SK-N-MC (cell line): ENCODE data around the gene ZMIZ1.

ENCODE experiments used
- DNase-seq: peaks from one replicate; pipeline ENCODE4 v3.0.0-alpha.2; 2011; ENCODE audit warnings: low read depth, low spot score
- H3K27ac ChIP-seq: fragments of 200-600 bp; sonication (generic); 2 replicates; pipeline ENCODE4 v1.5.1; 2016; ENCODE audit warnings: mixed run types
- H3K36me3 ChIP-seq: fragments of 200-600 bp; sonication (generic); 2 replicates; pipeline ENCODE4 v1.6.1; 2017; ENCODE audit warnings: antibody characterized with exemption, low read length, mixed read lengths; ENCODE audit not compliant: insufficient read depth
- H3K4me3 ChIP-seq: fragments of 200-600 bp; sonication (generic); 2 replicates; pipeline ENCODE4 v1.5.1; 2016
- H3K9ac ChIP-seq: fragments of 200-600 bp; sonication (generic); 2 replicates; pipeline ENCODE4 v1.8.0; 2017; ENCODE audit warnings: mixed run types, mixed read lengths; ENCODE audit not compliant: insufficient read length
- H3K9me3 ChIP-seq: fragments of 200-600 bp; sonication (generic); 2 replicates; pipeline ENCODE4 v1.6.1; 2017; ENCODE audit warnings: low read depth, mild to moderate bottlenecking, antibody characterized with exemption, low read length, moderate library complexity, mixed read lengths
- EZH2 ChIP-seq: fragments of 200-600 bp; sonication (generic); IDR thresholded peaks from one replicate; pipeline ENCODE4 v1.6.1; 2017; ENCODE audit warnings: antibody characterized with exemption
- FOXP2 ChIP-seq: optimal IDR thresholded peaks from 2 replicates; pipeline ENCODE3; 2011; ENCODE audit warnings: mild to moderate bottlenecking, moderate library complexity; ENCODE audit not compliant: insufficient read depth; ENCODE audit errors: extremely low read length, control extremely low read depth
- POLR2AphosphoS5 ChIP-seq: IDR thresholded peaks from 2 replicates; pipeline ENCODE4 v1.6.1; 2012; ENCODE audit warnings: mild to moderate bottlenecking, low read depth, low read length, borderline replicate concordance

The ZMIZ1 gene

DNA sequence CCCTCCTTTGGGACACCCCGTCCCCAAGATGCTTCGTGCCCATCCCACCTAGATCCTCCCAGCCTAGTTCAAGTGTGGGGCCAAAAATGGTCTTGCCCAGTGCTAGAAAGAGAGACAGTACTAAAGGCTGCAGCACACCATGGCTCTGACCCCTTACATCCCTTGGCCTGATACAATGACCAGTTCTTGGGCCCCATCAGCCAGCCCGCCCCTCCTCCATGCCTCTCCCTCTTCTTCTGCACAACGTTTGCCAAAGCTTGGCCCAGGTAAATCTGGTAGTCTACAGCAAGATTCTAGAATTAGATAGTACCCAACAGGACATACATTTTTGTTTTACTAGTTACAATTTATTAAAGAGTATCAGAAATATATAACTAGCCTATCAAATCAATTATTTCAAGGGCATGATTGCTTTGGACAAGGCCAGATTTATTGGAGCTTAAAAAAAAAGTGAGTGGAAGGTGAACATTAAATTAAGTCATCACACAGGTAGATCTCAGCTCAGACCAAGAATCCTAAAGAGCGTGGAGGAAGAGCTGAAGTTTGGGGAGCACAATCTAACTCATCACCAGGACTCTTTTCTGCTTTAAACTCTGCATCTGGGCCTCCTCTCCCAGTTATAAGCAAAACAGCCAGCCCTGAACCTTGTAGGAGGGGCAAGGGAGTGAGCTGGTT is 69.8 kb downstream of the ZMIZ1 start:
- H3K4me3 ChIP-seq: no peak overlapping the region
- H3K9ac ChIP-seq: no peak overlapping the region
- no peak for DNase-seq
- TF ChIP-seq EZH2 (no peak), FOXP2 (no peak), POLR2AphosphoS5 (no peak)
- no peaks in the 10 kb centered on the region for H3K9me3 ChIP-seq
- H3K36me3 ChIP-seq: no peaks in the 10 kb centered on the region
- no peak overlapping the region for H3K27ac ChIP-seq

DNA sequence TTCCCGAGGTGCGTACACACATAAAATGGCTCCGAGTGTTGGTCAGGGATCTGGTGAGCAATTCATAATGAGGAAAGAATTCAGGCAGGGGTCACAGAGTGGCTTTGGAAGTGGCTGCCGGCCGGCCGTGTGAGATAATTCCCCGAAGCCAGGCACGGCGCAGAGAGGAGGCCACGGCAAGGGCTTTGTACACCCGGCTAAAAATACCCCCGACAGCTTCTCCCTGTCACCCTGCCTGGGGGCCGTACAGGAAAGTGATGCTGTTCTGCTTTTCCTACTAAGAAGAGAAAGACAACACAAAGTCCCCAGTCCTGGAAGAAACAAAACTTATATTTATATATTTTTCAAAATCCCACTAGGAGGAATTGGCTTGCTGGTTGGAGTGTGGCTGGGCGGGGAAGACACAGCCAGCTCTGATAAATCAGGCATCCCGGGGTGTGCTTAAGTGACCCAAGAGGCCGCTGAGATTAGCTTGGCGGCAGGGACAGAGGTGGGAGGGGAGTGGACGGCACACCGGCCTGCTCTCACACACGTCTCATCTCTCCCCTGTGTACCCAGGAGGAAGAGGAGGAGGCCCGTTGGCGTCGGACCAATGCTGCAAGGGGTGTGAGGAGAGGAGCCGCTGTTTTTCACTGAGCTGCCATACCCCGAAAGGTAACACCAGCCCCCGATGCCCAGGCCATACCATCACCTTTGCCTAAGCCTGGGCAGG is 70.5 kb downstream of the ZMIZ1 start:
- Histone ChIP-seq H3K9me3 (no peaks in the 10 kb centered on the region), H3K36me3 (no peaks in the 10 kb centered on the region), H3K9ac (no peak overlapping the region), H3K4me3 (no peak overlapping the region), H3K27ac (no peak overlapping the region)
- TF ChIP-seq EZH2 (no peak), POLR2AphosphoS5 (no peak), FOXP2 (no peak)
- DNase-seq: no peak

DNA sequence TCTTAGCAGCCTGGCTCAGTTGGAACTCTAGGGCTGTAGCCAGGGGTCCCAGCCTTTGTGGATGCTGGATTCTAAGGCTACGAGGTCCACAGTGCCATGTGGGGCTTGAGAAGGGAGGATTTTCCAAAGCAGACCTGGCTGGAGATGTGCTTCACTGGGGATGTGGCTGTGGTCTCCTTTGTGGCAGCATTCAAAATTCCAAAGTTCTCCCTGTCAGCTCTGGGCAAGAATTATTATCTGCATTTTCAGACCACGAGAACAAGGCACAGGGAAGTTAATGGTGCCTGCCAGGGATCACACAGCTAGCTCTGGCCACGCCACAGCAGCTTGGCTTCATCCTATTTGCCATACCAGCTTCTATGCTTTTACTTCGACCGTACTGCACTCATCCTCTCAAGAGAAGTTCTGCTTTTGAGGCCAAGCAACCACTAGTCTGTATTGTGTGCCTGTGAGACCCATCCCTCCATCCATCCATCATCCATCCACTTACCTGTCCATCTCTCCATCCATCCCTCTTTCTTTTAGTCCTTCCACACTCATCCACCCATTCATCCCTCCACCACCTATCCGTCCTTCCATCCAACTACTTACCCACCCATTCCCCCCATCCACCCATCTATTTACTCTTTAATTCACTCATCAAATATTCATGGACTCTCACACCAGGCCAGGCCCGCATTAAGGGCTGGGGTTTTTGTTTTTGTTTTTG is 71.5 kb downstream of the ZMIZ1 start:
- Histone ChIP-seq H3K4me3 (no peak overlapping the region), H3K27ac (no peak overlapping the region), H3K9ac (no peak overlapping the region), H3K9me3 (no peaks in the 10 kb centered on the region), H3K36me3 (no peaks in the 10 kb centered on the region)
- DNase-seq: no peak
- TF ChIP-seq EZH2: no peak
- no peak for TF ChIP-seq FOXP2
- TF ChIP-seq POLR2AphosphoS5: no peak

DNA sequence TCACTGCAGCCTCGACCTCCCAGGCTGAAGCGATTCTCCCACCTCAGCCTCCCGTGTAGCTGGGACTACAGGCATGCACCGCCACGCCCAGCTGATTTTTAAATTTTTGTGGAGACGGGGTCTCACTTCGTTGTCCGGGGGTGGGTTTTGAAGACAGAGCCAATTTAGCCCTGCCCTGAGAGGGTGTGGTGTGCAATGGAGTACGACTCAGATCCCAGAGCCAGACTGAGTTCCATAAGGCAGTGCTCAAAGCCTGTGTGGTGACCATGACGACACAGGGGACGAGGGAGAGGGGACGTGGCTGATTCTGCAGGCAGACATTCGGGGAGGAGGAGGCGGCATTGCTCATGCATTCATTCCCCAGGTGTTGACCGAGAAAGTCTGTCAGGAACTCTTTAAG is 72.1 kb downstream of the ZMIZ1 start:
- TF ChIP-seq POLR2AphosphoS5: no peak
- no peak for TF ChIP-seq EZH2
- TF ChIP-seq FOXP2: no peak
- H3K9ac ChIP-seq: no peak overlapping the region
- H3K4me3 ChIP-seq: no peak overlapping the region
- DNase-seq: no peak
- no peaks in the 10 kb centered on the region for H3K36me3 ChIP-seq
- no peaks in the 10 kb centered on the region for H3K9me3 ChIP-seq
- H3K27ac ChIP-seq: no peak overlapping the region

DNA sequence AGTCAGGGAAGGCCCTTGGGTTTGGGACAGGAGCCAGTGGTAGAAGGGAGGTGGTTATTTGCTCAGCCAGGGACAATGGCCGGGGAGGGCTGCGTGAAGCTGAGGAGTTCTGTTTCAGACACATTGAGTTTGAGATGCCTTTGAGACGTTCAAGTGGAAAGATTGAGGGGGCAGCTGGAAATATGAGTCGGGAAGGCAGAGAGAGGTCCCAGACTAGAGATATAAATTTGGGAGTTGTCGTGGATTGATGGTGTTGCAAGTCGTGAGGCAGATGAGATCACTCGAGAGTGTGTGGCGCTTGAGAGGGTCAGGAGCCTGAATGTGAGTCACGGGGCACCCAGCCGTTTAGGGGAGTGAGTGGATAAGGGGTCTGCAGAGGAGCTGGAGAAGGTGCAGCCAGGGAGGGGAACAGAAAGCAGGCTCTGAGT is 73.3 kb downstream of the ZMIZ1 start:
- Histone ChIP-seq H3K27ac (no peak overlapping the region), H3K36me3 (no peaks in the 10 kb centered on the region), H3K4me3 (no peak overlapping the region), H3K9me3 (no peaks in the 10 kb centered on the region), H3K9ac (no peak overlapping the region)
- TF ChIP-seq POLR2AphosphoS5: no peak
- no peak for TF ChIP-seq FOXP2
- no peak for TF ChIP-seq EZH2
- DNase-seq: no peak

DNA sequence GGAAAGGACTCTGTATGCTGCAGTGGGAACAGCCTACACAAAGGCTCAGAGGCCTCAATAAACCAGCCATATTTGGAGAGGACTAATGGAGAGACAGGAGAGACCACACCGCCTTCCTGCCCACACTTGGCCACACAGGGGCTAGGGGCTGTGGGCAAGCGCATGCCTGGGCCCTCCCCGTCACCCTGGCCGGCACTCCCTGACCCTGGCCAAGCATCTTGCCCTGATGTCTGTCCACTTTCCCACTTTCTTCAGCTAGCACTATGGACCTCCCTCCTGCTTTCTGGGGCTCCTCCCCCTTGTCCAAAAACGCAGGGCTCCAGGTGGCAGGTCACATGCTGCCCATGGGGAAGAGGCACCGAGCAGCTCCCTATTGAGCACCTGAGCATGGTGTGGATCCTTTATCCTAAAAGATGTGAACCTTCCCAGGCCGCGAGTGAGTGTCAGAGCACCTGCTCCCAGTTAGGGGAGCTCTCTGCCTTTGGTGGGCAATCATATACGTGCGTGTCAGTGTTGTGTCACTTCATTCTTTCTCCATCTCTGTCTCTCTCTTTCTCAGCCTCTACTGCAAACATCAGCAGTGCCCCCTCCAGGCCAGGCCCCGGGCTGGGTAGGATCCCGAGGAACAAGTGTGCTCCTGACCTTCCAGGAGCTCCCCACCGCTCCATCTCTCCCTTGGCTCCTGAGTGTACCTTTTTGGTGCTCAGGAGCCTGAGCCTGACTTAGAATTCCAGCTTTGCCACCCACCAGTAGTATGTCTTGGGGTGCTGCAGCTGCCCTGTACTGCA is 74.0 kb downstream of the ZMIZ1 start:
- H3K4me3 ChIP-seq: no peak overlapping the region
- H3K9me3 ChIP-seq: no peaks in the 10 kb centered on the region
- no peak for DNase-seq
- H3K27ac ChIP-seq: no peak overlapping the region
- H3K9ac ChIP-seq: no peak overlapping the region
- H3K36me3 ChIP-seq: no peaks in the 10 kb centered on the region
- TF ChIP-seq POLR2AphosphoS5: no peak

DNA sequence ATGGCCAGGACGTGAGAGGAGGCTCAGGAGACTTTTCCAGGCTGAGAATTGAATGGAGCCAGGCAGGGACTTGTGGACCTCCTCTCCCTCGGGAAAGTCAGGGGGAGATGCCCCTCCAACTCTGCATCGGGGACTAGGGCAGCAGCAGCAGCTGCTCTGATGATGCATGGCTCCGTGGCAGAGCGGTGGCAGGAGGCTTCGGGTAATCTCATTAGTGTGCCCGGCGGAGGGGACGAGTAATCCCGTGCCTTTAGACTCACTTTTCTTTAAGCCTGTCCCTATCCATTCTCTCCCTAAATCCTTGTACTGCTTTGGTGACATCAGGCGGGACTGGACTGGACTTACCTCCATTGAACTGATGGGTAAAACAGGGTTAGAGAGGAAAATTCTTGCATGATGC is 75.1 kb downstream of the ZMIZ1 start:
- no peak for TF ChIP-seq FOXP2
- TF ChIP-seq POLR2AphosphoS5: no peak
- no peak for TF ChIP-seq EZH2
- Histone ChIP-seq H3K27ac (no peak overlapping the region), H3K4me3 (no peak overlapping the region), H3K9me3 (no peaks in the 10 kb centered on the region), H3K9ac (no peak overlapping the region), H3K36me3 (no peaks in the 10 kb centered on the region)
- no peak for DNase-seq
